Neural crest cell (in vitro differentiated cells): ENCODE data around the gene FBLN1. TPM values are rescaled to one million over a fixed set of nuclear protein-coding genes. Genes with fewer than 3 reads are reported as not detected.

ENCODE experiments used
- DNase-seq: peaks from one replicate; pipeline ENCODE4 v3.0.0; 2021; ENCODE audit warnings: low read depth, mixed read lengths, low spot score
- H3K27ac Mint-ChIP-seq: one replicate; pipeline ENCODE4 v1.8.0; 2021; ENCODE audit warnings: mild to moderate bottlenecking, mixed read lengths; ENCODE audit not compliant: unreplicated experiment
- H3K27me3 Mint-ChIP-seq: 2 replicates; pipeline ENCODE4 v1.8.0; 2021; ENCODE audit warnings: low read depth, mild to moderate bottlenecking, mixed read lengths
- H3K36me3 Mint-ChIP-seq: 2 replicates; pipeline ENCODE4 v1.8.0; 2021; ENCODE audit warnings: low read depth, mild to moderate bottlenecking, mixed read lengths
- H3K4me1 Mint-ChIP-seq: 2 replicates; pipeline ENCODE4 v1.8.0; 2021; ENCODE audit warnings: mixed read lengths
- H3K4me3 Mint-ChIP-seq: one replicate; pipeline ENCODE4 v1.8.0; 2021; ENCODE audit warnings: mild to moderate bottlenecking, mixed read lengths
- H3K9me3 Mint-ChIP-seq: 2 replicates; pipeline ENCODE4 v1.8.0; 2021; ENCODE audit warnings: mixed read lengths
- CTCF ChIP-seq: fragments of 200-600 bp; sonication (generic); conservative IDR thresholded peaks from 2 replicates; pipeline ENCODE4 v1.5.0; 2021; ENCODE audit warnings: antibody characterized with exemption, mild to moderate bottlenecking
- total RNA-seq: library from RNA; stranded (reverse); gene quantifications from 2 replicates; pipeline ENCODE4 v1.2.1, GENCODE V29; 2021

The FBLN1 gene
- total RNA-seq, 1 donor from 2014 or later = 163 TPM

- Mint-ChIP-seq H3K27me3 (peaks cover 43% of the 10 kb centered on the region), H3K4me3 (no peak overlapping the region), H3K27ac (no peak overlapping the region), H3K36me3 (no peaks in the 10 kb centered on the region), H3K4me1 (peaks cover 24% of the 10 kb centered on the region), H3K9me3 (no peaks in the 10 kb centered on the region)
- no peak for DNase-seq
- TF ChIP-seq CTCF = no peak
Measured at GRCh38 chr22:45632791-45633515, 130.3 kb downstream of the FBLN1 start.

GRCh38 chr22:45636683-45637082, 134.0 kb downstream of the FBLN1 start:
- no peak for TF ChIP-seq CTCF
- no peak for DNase-seq
- H3K27me3 Mint-ChIP-seq = peaks cover 38% of the 10 kb centered on the region
- H3K9me3 Mint-ChIP-seq = no peaks in the 10 kb centered on the region
- H3K4me1 Mint-ChIP-seq = peaks cover 16% of the 10 kb centered on the region
- no peaks in the 10 kb centered on the region for H3K36me3 Mint-ChIP-seq
- H3K27ac Mint-ChIP-seq = no peak overlapping the region
- no peak overlapping the region for H3K4me3 Mint-ChIP-seq

- H3K36me3 Mint-ChIP-seq = no peaks in the 10 kb centered on the region
- H3K27ac Mint-ChIP-seq = no peak overlapping the region
- H3K27me3 Mint-ChIP-seq = peaks cover 40% of the 10 kb centered on the region
- H3K4me1 Mint-ChIP-seq = peaks cover 5% of the 10 kb centered on the region
- no peak overlapping the region for H3K4me3 Mint-ChIP-seq
- no peaks in the 10 kb centered on the region for H3K9me3 Mint-ChIP-seq
- no peak for DNase-seq
- no peak for TF ChIP-seq CTCF
Measured at GRCh38 chr22:45638197-45638596, 135.5 kb downstream of the FBLN1 start.

- H3K27ac Mint-ChIP-seq = no peak overlapping the region
- no peak for DNase-seq
- peaks cover 32% of the 10 kb centered on the region for H3K27me3 Mint-ChIP-seq
- TF ChIP-seq CTCF = no peak
- H3K9me3 Mint-ChIP-seq = no peaks in the 10 kb centered on the region
- H3K36me3 Mint-ChIP-seq = no peaks in the 10 kb centered on the region
- H3K4me3 Mint-ChIP-seq = no peak overlapping the region
- no peaks in the 10 kb centered on the region for H3K4me1 Mint-ChIP-seq
Measured at GRCh38 chr22:45638834-45639746, 136.4 kb downstream of the FBLN1 start.

GRCh38 chr22:45639747-45640102, 137.0 kb downstream of the FBLN1 start:
- Mint-ChIP-seq H3K27me3 (peaks cover 38% of the 10 kb centered on the region), H3K4me1 (no peaks in the 10 kb centered on the region), H3K36me3 (no peaks in the 10 kb centered on the region), H3K9me3 (no peaks in the 10 kb centered on the region), H3K27ac (peak overlapping the region; percentile 91), H3K4me3 (no peak overlapping the region)
- no peak for TF ChIP-seq CTCF
- DNase-seq = no peak
